ENCODE data around the gene FAM170B.

The FAM170B gene

DNA sequence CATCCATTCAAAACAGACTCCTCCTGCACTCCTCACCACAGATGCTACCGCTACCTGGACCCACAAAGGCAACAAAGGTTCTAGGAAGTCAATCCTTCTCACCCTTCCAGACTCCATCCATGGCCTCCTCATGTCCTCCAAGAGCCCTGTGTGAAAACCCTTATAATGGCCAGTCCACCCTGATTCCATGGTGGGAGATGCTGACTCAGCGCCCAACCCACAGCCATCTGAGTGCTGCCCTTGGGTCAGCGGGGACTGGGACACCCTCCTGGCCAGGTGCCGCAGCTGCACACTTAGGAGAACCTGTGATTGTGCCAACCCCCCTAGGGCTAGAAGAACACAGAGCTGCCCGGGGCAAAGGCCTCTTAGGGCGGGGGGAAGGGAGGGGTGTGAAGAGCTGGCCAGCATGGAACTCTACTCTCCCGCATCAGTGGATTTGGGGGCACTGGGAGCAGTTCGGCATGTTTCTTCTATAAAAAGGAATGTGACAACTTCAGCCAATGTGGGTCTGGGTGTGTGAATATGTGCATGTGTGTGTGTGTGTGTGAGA lies 29.0 kb upstream of the FAM170B start:
- no peak overlapping the region for H3K4me3 ChIP-seq (ENCODE audit: low read depth, low read length)
- ChIA-PET CTCF (interaction anchor here (0.8 to 7.5 kb wide), 10 partner anchors 10 to 506 kb away, joined by 3 to 52 read pairs (median 5); no protein-coding TSS in a partner anchor), POLR2A (no interaction called here)
- TF ChIP-seq, protein P1, sequence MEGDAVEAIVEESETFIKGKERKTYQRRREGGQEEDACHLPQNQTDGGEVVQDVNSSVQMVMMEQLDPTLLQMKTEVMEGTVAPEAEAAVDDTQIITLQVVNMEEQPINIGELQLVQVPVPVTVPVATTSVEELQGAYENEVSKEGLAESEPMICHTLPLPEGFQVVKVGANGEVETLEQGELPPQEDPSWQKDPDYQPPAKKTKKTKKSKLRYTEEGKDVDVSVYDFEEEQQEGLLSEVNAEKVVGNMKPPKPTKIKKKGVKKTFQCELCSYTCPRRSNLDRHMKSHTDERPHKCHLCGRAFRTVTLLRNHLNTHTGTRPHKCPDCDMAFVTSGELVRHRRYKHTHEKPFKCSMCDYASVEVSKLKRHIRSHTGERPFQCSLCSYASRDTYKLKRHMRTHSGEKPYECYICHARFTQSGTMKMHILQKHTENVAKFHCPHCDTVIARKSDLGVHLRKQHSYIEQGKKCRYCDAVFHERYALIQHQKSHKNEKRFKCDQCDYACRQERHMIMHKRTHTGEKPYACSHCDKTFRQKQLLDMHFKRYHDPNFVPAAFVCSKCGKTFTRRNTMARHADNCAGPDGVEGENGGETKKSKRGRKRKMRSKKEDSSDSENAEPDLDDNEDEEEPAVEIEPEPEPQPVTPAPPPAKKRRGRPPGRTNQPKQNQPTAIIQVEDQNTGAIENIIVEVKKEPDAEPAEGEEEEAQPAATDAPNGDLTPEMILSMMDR (IDR thresholded peaks at IDR 0.05; ENCODE audit: insufficient read depth, low read length, missing control alignments): no peak
- DNase-seq (ENCODE audit: low read depth, low spot score): no peak

DNA sequence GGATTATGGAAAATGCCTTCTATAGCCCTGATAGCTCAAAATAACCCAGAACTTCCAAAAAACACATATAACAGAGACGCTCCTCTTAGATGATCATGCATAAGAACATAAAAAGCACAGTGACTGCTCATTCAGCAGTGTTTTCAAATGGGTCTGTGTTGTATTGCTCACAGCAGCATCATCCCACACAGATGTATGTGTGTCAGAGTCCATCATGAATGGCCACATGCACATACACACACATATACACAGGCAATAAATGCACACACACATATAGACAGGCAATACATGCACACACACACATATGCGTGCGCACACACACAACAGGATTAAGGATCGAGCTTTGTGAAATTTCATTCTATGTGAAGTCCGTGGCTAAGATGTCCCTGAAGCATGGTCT lies 28.2 kb upstream of the FAM170B start:
- DNase-seq (ENCODE audit: low read depth, low spot score): no peak
- H3K4me3 ChIP-seq (ENCODE audit: low read depth, low read length): no peak overlapping the region
- POLR2A ChIA-PET: no interaction called here
- TF ChIP-seq, protein P1 (IDR thresholded peaks at IDR 0.05; ENCODE audit: insufficient read depth, low read length, missing control alignments): no peak
- CTCF ChIA-PET: interaction anchor here (0.7 to 7.5 kb wide), 25 partner anchors 9 to 505 kb away, joined by 3 to 52 read pairs (median 5); no protein-coding TSS in a partner anchor

DNA sequence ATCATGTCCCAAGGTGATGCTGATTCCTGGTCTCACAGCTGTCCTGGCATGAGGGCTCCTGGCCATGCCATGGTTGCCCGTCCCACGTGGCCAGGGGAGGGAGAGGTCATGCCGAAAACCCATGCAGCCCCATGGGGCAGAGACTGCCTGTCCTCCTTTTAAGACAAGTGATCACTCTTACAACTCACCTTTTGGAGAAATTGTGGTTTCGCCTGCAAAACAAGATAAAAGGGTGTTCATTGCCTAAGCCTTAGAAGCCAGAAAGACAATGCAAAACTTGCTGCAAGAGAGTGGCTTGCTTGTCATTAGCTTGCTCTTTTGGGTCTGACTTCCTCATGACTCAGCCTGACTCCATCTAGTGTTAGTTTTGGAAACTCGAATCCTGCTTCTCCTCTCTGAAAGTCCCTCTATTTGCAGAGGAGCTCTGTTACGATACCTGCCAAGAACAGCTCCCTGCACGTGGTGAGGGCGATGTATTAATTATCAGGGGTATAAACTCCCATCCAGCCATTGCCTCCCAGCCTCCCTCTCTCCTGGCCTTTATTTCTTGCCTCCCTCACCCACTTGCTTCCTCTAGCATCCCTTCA lies 27.7 kb upstream of the FAM170B start:
- H3K4me3 ChIP-seq (ENCODE audit: low read depth, low read length): no peak overlapping the region
- no peak for DNase-seq (ENCODE audit: low read depth, low spot score)
- POLR2A ChIA-PET: no interaction called here
- CTCF ChIA-PET: interaction anchor here (0.7 to 7.5 kb wide), 26 partner anchors 9 to 505 kb away, joined by 3 to 52 read pairs (median 4); no protein-coding TSS in a partner anchor
- TF ChIP-seq, protein P1 (IDR thresholded peaks at IDR 0.05; ENCODE audit: insufficient read depth, low read length, missing control alignments): peak; percentile 46

DNA sequence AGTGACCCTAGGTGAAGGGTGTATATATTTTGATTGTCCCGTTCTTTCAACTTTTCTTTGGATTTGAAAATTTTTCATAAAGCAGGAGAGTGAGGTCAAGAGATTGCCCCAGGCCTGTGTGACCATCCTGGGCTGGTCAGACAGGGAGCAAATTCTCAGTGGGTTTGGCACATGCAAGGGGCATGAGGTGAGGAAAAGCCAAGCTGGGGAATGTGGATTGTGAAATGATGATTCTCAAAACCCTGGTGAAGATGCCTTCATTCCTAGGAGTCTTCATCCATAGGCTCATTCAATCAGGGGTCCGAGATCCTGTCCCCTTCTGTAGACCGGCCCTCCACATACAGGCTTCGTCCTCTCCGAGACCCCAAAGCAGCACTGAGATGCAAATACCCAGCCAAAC lies 27.0 kb upstream of the FAM170B start:
- ChIA-PET POLR2A (no interaction called here), CTCF (interaction anchor here (0.9 to 7.5 kb wide), 15 partner anchors 8 to 504 kb away, joined by 3 to 52 read pairs (median 6); no protein-coding TSS in a partner anchor)
- DNase-seq (ENCODE audit: low read depth, low spot score): no peak
- TF ChIP-seq, protein P1 (IDR thresholded peaks at IDR 0.05; ENCODE audit: insufficient read depth, low read length, missing control alignments): no peak
- no peak overlapping the region for H3K4me3 ChIP-seq (ENCODE audit: low read depth, low read length)

DNA sequence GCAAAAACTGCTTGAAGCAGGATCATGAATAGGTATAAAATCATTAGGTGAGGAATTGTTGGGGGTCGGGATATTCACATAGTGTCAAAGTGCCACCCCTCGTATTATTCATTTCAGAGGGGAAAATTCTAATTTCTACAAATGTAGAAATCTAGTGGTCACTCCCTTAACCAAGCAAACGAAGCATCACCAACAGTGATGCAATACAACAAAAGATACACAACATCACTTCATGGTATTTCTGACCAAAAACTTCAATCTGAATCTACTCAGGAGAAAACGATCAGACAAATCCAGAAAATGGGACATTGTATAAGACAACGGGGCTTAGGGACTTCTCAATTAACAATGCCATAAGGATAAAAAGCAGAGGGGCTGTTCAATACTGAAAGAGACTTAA lies 26.3 kb upstream of the FAM170B start:
- H3K4me3 ChIP-seq (ENCODE audit: low read depth, low read length): no peak overlapping the region
- CTCF ChIA-PET: interaction anchor here (1.1 to 7.5 kb wide), 3 partner anchors 12 to 178 kb away, joined by 3 to 48 read pairs (median 4); no protein-coding TSS in a partner anchor
- DNase-seq (ENCODE audit: low read depth, low spot score): no peak
- TF ChIP-seq, protein P1 (IDR thresholded peaks at IDR 0.05; ENCODE audit: insufficient read depth, low read length, missing control alignments): no peak
- POLR2A ChIA-PET: no interaction called here

DNA sequence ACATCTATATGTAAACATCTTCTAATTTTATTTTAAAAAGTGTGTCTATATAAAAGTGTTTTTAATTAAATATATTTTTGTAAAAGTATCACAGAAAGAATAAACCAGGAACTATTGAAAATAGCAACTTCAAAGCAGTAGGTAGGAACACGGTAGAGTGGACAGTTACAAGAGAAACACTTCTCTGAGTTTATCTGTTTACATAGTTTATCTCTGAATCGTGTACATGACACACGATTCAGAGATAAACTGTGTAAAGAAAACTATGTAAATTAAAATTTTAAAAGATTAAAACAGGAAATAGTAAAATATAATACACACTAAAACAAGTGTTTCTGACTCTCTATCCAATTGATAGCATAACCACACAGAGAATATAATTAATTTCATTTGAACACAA lies 25.1 kb upstream of the FAM170B start:
- DNase-seq (ENCODE audit: low read depth, low spot score): no peak
- no peak overlapping the region for H3K4me3 ChIP-seq (ENCODE audit: low read depth, low read length)
- TF ChIP-seq, protein P1 (IDR thresholded peaks at IDR 0.05; ENCODE audit: insufficient read depth, low read length, missing control alignments): no peak
- POLR2A ChIA-PET: no interaction called here
- CTCF ChIA-PET: interaction anchor here (1.1 to 7.5 kb wide), 2 partner anchors 14 to 177 kb away, joined by 3 to 48 read pairs; no protein-coding TSS in a partner anchor

Measured in AG04449 (cell line).